HepG2 (cell line): Measurements from ENCODE around the gene C14orf93. TPM values are rescaled to one million over a fixed set of nuclear protein-coding genes. Genes with fewer than 3 reads are reported as not detected.

Experiments used
- ATM ChIP-seq: fragments of 450-650 bp; IDR thresholded peaks from 2 replicates; pipeline ENCODE4 v1.7.1; 2017; ENCODE audit warnings: mild to moderate bottlenecking, borderline replicate concordance
- BORCS8-MEF2B ChIP-seq: sonication (generic); formaldehyde crosslinking; IDR thresholded peaks from 2 replicates; pipeline ENCODE4 v1.8.0; 2022; ENCODE audit warnings: mild to moderate bottlenecking, missing genetic modification reagents
- CHCHD3 ChIP-seq: sonication (generic); formaldehyde crosslinking; IDR thresholded peaks from 2 replicates; pipeline ENCODE4 v1.8.0; 2022; ENCODE audit warnings: mild to moderate bottlenecking, missing genetic modification reagents, moderate library complexity
- DMAP1 ChIP-seq: IDR thresholded peaks from 2 replicates; pipeline ENCODE4 v1.6.1; 2016
- KDM2A ChIP-seq: sonication (generic); formaldehyde crosslinking; IDR thresholded peaks from 2 replicates; pipeline ENCODE4 v1.4.0; 2020; ENCODE audit warnings: low read depth, missing genetic modification reagents, borderline replicate concordance
- MLXIP ChIP-seq: sonication (generic); formaldehyde crosslinking; IDR thresholded peaks from 2 replicates; pipeline ENCODE4 v1.9.0; 2021; ENCODE audit warnings: missing genetic modification reagents, borderline replicate concordance
- SALL1 ChIP-seq: sonication (generic); formaldehyde crosslinking; IDR thresholded peaks from 2 replicates; pipeline ENCODE4 v1.8.0; 2022; ENCODE audit warnings: mild to moderate bottlenecking, missing genetic modification reagents
- SMARCE1 ChIP-seq: fragments of 450-650 bp; IDR thresholded peaks from 2 replicates; pipeline ENCODE4 v1.6.1; 2017; ENCODE audit warnings: borderline replicate concordance
- TERF1 ChIP-seq: sonication (generic); formaldehyde crosslinking; IDR thresholded peaks from 2 replicates; pipeline ENCODE4 v1.8.0; 2022; ENCODE audit warnings: mild to moderate bottlenecking, missing genetic modification reagents, moderate library complexity
- TFAP4 ChIP-seq: sonication (generic); IDR thresholded peaks from 2 replicates; pipeline ENCODE4 v1.6.1; 2016; ENCODE audit warnings: low read depth, borderline replicate concordance
- YEATS4 ChIP-seq: sonication (generic); formaldehyde crosslinking; IDR thresholded peaks from 2 replicates; pipeline ENCODE4 v1.4.0; 2020; ENCODE audit warnings: missing genetic modification reagents, borderline replicate concordance
- ZBED4 ChIP-seq: sonication (generic); formaldehyde crosslinking; IDR thresholded peaks from 2 replicates; pipeline ENCODE4 v1.4.0; 2020; ENCODE audit warnings: missing genetic modification reagents, borderline replicate concordance
- ZBTB37 ChIP-seq: sonication (generic); formaldehyde crosslinking; IDR thresholded peaks from 2 replicates; pipeline ENCODE4 v1.4.0; 2020; ENCODE audit warnings: mild to moderate bottlenecking, missing genetic modification reagents
- ZIK1 ChIP-seq: sonication (generic); formaldehyde crosslinking; IDR thresholded peaks from 2 replicates; pipeline ENCODE4 v1.5.0; 2020; ENCODE audit warnings: mild to moderate bottlenecking, low read depth, missing genetic modification reagents, borderline replicate concordance
- ZNF160 ChIP-seq: sonication (generic); formaldehyde crosslinking; IDR thresholded peaks from 2 replicates; pipeline ENCODE4 v1.8.0; 2022; ENCODE audit warnings: mild to moderate bottlenecking, inconsistent platforms, missing genetic modification reagents
- ZNF331 ChIP-seq: sonication (generic); formaldehyde crosslinking; IDR thresholded peaks from 2 replicates; pipeline ENCODE4 v1.4.0; 2020; ENCODE audit warnings: missing genetic modification reagents
- ZNF564 ChIP-seq: sonication (generic); formaldehyde crosslinking; IDR thresholded peaks from 2 replicates; pipeline ENCODE4 v1.8.1; 2023; ENCODE audit warnings: mild to moderate bottlenecking, missing genetic modification reagents
- ZNF652 ChIP-seq: IDR thresholded peaks from 2 replicates; pipeline ENCODE4 v1.6.1; 2016; ENCODE audit warnings: low read depth, borderline replicate concordance
- ZSCAN9 ChIP-seq: IDR thresholded peaks from 2 replicates; pipeline ENCODE4 v1.6.1; 2016; ENCODE audit warnings: borderline replicate concordance
- polyA plus RNA-seq, 8 experiments: library from polyadenylated mRNA; depleted of rRNA in 3 of 8; stranded (reverse) in 7 of 8; unstranded in 1 of 8; fragments of >200 nt; fragmentation: Illumina TruSeq in 4 of 8; extraction: Trizol in 4 of 8; gene quantifications; 2 replicates each; pipeline versions ENCODE4 v1.2.1 to v1.2.3, GENCODE V29; 2011 to 2016; ENCODE audit warnings: low read depth in 4 of 8, missing spikeins in 1 of 8, mixed read lengths in 1 of 8; ENCODE audit not compliant: insufficient read depth in 1 of 8
- total RNA-seq, 5 experiments: library from RNA; depleted of rRNA; stranded (reverse); fragments of >200 nt; fragmentation: Illumina TruSeq; extraction: Trizol; gene quantifications; 2 replicates each; pipeline ENCODE4 v1.2.3, GENCODE V29; 2016; ENCODE audit warnings: low read depth in 1 of 5

C14orf93 gene
- total and polyA plus RNA-seq, 2 of the 13 experiments (the other 11 are each of a cell fraction or from before 2014, with no cell fraction given): 11.4 to 22.5 TPM

GRCh38 chr14:23034498-23035302 lies 24.8 kb upstream of the C14orf93 start, which contains the start of gene PSMB5 (continued):
- TF ChIP-seq CHCHD3 (CRISPR knock-in tag): no peak
- peak; percentile 99 for TF ChIP-seq DMAP1 (CRISPR knock-in tag)
- 0 out of 2 replicates have a peak, but pooled peaks have one; percentile 80 for TF ChIP-seq TERF1 (CRISPR knock-in tag)
- no peak; the same call in 1 of the 2 replicates for TF ChIP-seq SMARCE1
- peak; percentile 97 for TF ChIP-seq BORCS8-MEF2B (CRISPR knock-in tag)
- TF ChIP-seq ZBED4 (CRISPR knock-in tag): peak; percentile 77
- 0 out of 2 replicates have a peak, but pooled peaks have one; percentile 37 for TF ChIP-seq MLXIP (CRISPR knock-in tag)
- TF ChIP-seq KDM2A (CRISPR knock-in tag): peak; percentile 77
- TF ChIP-seq ZBTB37: peak; percentile 78
- TF ChIP-seq ZSCAN9 (CRISPR knock-in tag): peak; percentile 32
- peak; percentile 37 for TF ChIP-seq ZNF331 (CRISPR knock-in tag)
- peak; percentile 92 for TF ChIP-seq ZNF160
- peak; percentile 42; the same call in 1 of the 2 replicates for TF ChIP-seq TFAP4
- TF ChIP-seq YEATS4 (CRISPR knock-in tag): peak; percentile 95
- TF ChIP-seq ZIK1 (CRISPR knock-in tag): peak; percentile 81; the same call in 1 of the 2 replicates
- TF ChIP-seq ZNF652 (CRISPR knock-in tag): peak; percentile 21; the same call in 1 of the 2 replicates
- peak; percentile 91 for TF ChIP-seq ZNF564 (CRISPR knock-in tag)
- peak; percentile 99; the same call in 1 of the 2 replicates for TF ChIP-seq ATM
- peak; percentile 93 for TF ChIP-seq SALL1
